Lung (tissue), 12 donors: Measurements from ENCODE around the gene TEX29. TPM values are rescaled to one million over a fixed set of nuclear protein-coding genes. Genes with fewer than 3 reads are reported as not detected.

ENCODE experiments used
- ATAC-seq: fragments of 200-7000 bp; cut with Tn5 transposase; one replicate; pipeline ENCODE4 v1.9.1; 2020; ENCODE audit warnings: moderate number of reproducible peaks; ENCODE audit not compliant: insufficient read depth, low FRiP score
- DNase-seq, 3 donors: peaks; one replicate each; pipeline ENCODE4 v3.0.0-alpha.2; 2013 to 2017
- H3K27ac ChIP-seq, 2 donors: one replicate each; pipeline ENCODE4 v1.5.1; 2013; ENCODE audit warnings: mild to moderate bottlenecking in 2 of 2, moderate library complexity in 2 of 2, control low read depth in 1 of 2, inconsistent platforms in 1 of 2, low read depth in 1 of 2, low read length in 1 of 2
- H3K27me3 ChIP-seq, 3 donors: one replicate each; pipeline ENCODE4 v1.5.1; 2013; ENCODE audit warnings: low read length in 2 of 3; ENCODE audit not compliant: control insufficient read depth in 3 of 3, insufficient read depth in 3 of 3
- H3K36me3 ChIP-seq, 4 donors: one replicate each; pipeline ENCODE4 v1.5.1; 2013; ENCODE audit warnings: low read length in 4 of 4, mild to moderate bottlenecking in 1 of 4, moderate library complexity in 1 of 4; ENCODE audit not compliant: control insufficient read depth in 4 of 4, insufficient read depth in 4 of 4
- H3K4me1 ChIP-seq, 5 donors: one replicate each; pipeline ENCODE4 v1.5.1; 2013; ENCODE audit warnings: low read length in 5 of 5, mild to moderate bottlenecking in 2 of 5, moderate library complexity in 1 of 5; ENCODE audit not compliant: control insufficient read depth in 5 of 5, insufficient read depth in 5 of 5
- H3K4me3 ChIP-seq: one replicate; pipeline ENCODE4 v1.5.1; 2013; ENCODE audit warnings: mild to moderate bottlenecking, control low read depth, moderate library complexity
- H3K9ac ChIP-seq, 2 donors: one replicate each; pipeline ENCODE4 v1.5.1; 2013; ENCODE audit warnings: low read length in 2 of 2, control low read depth in 1 of 2; ENCODE audit not compliant: insufficient read depth in 1 of 2
- H3K9me3 ChIP-seq, 4 donors: one replicate each; pipeline ENCODE4 v1.5.1; 2013; ENCODE audit warnings: low read length in 3 of 4, mild to moderate bottlenecking in 1 of 4, moderate library complexity in 1 of 4; ENCODE audit not compliant: control insufficient read depth in 4 of 4, insufficient read depth in 3 of 4
- WGBS, 2 donors: extraction: QIAGEN DNeasy Blood & Tissue Kit; methylation state at CpG; one replicate each; pipeline ENCODE4 v1.1.7; 2013; 5-methylcytosine and 5-hydroxymethylcytosine counted together
- polyA plus RNA-seq, 2 donors: library from polyadenylated mRNA; stranded (reverse); fragments of 200-250 nt; gene quantifications; one replicate each; pipeline ENCODE4 v1.2.1, GENCODE V29; 2013
- total RNA-seq, 2 donors: library from RNA; depleted of rRNA in 1 of 2; stranded (reverse); fragments of >200 nt in 1 of 2; gene quantifications; one replicate each; pipeline ENCODE4 v1.2.1, GENCODE V29; 2014 to 2021
- TF ChIP-seq, protein P1 (sequence below): IDR thresholded peaks from 2 replicates; pipeline ENCODE4 v1.5.1; 2012; ENCODE audit warnings: mild to moderate bottlenecking; ENCODE audit errors: control extremely low read depth, extremely low read depth
- donor health status: control.
- donor health status: control.
- donor health status: Bipolar disorder and iron deficiency.
- donor health status: healthy.
- donor health status: DM: yes; HTN: yes; CAD: no.

The TEX29 gene
- total and polyA plus RNA-seq, 4 donors = 0.19 to 0.79 (median 0.25) TPM; not detected in 1

DNA sequence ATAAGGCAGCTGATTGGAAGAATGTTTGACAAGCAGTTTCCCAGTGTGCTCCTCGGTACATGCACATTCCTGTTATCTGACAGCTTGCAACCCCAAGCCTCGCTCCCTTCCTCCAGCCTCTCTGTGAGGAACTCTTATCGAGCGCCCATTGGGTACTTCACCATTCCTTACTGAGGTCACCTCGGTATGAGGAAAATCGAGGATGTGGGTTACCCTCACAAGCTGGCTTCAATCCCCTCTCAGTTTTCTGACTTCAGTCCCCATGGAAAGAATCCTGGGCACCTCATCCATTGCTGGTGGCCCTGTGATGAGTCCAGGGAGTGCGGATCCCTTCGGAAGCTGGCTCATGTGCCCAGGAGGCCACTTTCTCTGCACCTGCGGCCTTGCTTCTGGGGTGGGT, 17.3 kb downstream of the TEX29 start:
- peaks cover 0 to 9% (median 0%) of the 10 kb centered on the region in 5 donors for H3K4me1 ChIP-seq
- H3K9me3 ChIP-seq = peaks cover 0 to 2% (median 0%) of the 10 kb centered on the region in 4 donors
- H3K36me3 ChIP-seq = no peaks in the 10 kb centered on the region
- no peaks in the 10 kb centered on the region for H3K27me3 ChIP-seq
- ATAC-seq = no peak
- H3K4me3 ChIP-seq = no peak overlapping the region
- no peak overlapping the region for H3K27ac ChIP-seq
- WGBS, 2 donors = 81% methylated on average over 9 of the region's 9 CpGs
- TF ChIP-seq, protein P1, sequence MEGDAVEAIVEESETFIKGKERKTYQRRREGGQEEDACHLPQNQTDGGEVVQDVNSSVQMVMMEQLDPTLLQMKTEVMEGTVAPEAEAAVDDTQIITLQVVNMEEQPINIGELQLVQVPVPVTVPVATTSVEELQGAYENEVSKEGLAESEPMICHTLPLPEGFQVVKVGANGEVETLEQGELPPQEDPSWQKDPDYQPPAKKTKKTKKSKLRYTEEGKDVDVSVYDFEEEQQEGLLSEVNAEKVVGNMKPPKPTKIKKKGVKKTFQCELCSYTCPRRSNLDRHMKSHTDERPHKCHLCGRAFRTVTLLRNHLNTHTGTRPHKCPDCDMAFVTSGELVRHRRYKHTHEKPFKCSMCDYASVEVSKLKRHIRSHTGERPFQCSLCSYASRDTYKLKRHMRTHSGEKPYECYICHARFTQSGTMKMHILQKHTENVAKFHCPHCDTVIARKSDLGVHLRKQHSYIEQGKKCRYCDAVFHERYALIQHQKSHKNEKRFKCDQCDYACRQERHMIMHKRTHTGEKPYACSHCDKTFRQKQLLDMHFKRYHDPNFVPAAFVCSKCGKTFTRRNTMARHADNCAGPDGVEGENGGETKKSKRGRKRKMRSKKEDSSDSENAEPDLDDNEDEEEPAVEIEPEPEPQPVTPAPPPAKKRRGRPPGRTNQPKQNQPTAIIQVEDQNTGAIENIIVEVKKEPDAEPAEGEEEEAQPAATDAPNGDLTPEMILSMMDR = no peak
- no peak for DNase-seq
- no peak overlapping the region for H3K9ac ChIP-seq

DNA sequence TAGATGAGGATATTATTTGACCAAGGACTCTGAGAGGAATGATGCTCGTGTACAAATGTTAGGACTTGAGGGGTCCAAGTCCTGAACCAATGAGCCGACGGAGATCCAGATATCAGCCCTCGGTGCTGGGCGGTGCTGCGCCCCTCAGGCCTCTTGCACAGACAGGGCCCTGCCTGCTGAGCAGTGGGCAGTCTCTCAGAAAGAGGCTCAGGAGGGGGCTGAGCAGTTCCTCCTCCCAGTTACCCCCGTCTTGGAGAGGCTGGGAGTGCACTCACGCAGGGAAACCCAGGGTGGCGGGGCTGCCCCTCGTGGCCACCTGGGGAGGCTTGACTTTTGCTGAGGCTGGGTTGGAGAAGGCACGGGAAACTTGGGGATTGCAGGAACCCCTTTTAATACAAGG, 18.4 kb downstream of the TEX29 start:
- Histone ChIP-seq H3K4me1 (peaks cover 0 to 9% (median 0%) of the 10 kb centered on the region in 5 donors), H3K4me3 (no peak overlapping the region), H3K27ac (no peak overlapping the region), H3K36me3 (no peaks in the 10 kb centered on the region), H3K9ac (no peak overlapping the region), H3K27me3 (no peaks in the 10 kb centered on the region), H3K9me3 (peaks cover 0 to 2% (median 0%) of the 10 kb centered on the region in 4 donors)
- TF ChIP-seq, protein P1 = no peak
- 79 to 87% methylated on average over 11 of the region's 11 CpGs for WGBS, 2 donors
- ATAC-seq (no peak), DNase-seq (no peak)

DNA sequence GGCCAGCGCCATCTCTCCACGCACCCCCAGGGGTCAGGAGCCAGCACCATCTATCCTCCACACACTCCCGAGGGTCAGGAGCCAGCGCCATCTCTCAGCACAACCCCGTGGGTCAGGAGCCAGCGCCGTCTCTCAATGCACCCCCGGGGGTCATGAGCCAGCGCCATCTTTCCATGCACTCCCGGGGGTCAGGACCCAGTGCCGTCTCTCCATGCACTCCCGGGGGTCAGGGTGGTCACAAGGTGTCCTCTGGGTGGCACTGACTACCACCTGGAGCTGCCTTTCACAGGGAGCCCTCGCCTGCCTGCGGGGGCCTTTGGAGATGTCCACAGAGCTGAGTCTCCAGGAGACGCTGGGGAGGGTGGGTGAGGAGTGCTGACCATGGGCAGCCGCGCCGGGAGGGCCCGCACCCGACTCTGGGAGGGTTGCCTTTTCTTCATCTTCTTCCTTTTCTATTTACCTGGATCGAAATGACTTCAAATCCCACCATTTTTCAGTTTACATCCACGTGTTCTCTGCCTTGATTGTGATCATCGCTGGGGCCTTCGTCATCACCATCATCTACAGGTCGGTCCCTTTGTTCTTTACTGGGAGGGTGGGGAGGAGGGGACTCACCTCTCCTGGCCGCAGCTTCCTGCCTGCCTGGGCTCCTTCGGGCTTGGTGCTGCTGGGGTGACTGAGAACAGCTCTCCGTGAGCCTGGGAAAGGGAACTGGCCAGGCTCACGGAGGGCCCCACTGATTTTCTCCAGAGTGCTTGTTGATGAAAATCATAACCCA, 19.1 kb downstream of the TEX29 start:
- no peaks in the 10 kb centered on the region for H3K27me3 ChIP-seq
- no peak for ATAC-seq
- peaks cover 0 to 12% (median 0%) of the 10 kb centered on the region in 5 donors for H3K4me1 ChIP-seq
- H3K9ac ChIP-seq = no peak overlapping the region
- H3K9me3 ChIP-seq = no peaks in the 10 kb centered on the region
- no peak overlapping the region for H3K27ac ChIP-seq
- 95 to 97% methylated on average over 29 of the region's 29 CpGs for WGBS, 2 donors
- TF ChIP-seq, protein P1 = no peak
- H3K36me3 ChIP-seq = no peaks in the 10 kb centered on the region
- no peak overlapping the region for H3K4me3 ChIP-seq
- no peak for DNase-seq
